A549 (cell line): ENCODE data around the gene MAP6. TPM values are rescaled to one million over a fixed set of nuclear protein-coding genes. Genes with fewer than 3 reads are reported as not detected.

Experiments used
- ATAC-seq, 2 experiments: fragments of 200-7000 bp in 1 of 2; fragments of >200 bp in 1 of 2; cut with Nextera tagmentation in 1 of 2; cut with Tn5 transposase in 1 of 2; 3 replicates each; pipeline versions ENCODE4 v1.8.0 to v1.9.1; 2018 to 2020; ENCODE audit warnings: mild to moderate bottlenecking in 1 of 2, moderate library complexity in 1 of 2
- CTCF ChIA-PET: fragments of 300-600 bp; sonication (Branson Sonifier 250); formaldehyde crosslinking; extraction: SDS; loops from one replicate; lab custom pipeline; 2021; ENCODE audit warnings: antibody characterized with exemption, inconsistent platforms; lab: Yijun Ruan, JAX
- POLR2A ChIA-PET: fragments of 350-600 bp; formaldehyde crosslinking; extraction: SDS; loops from one replicate; lab custom pipeline; 2021; ENCODE audit warnings: antibody characterized with exemption, inconsistent platforms; lab: Yijun Ruan, JAX
- DNase-seq, 2 experiments: peaks; one replicate each; pipeline versions ENCODE4 v3.0.0 to v3.0.0-alpha.2; 2011 to 2016; ENCODE audit warnings: low read depth in 1 of 2, low spot score in 1 of 2
- FAIRE-seq: peaks from 2 replicates; lab custom pipeline; 2011; peaks lifted over from hg19 to GRCh38; lab: Jason Lieb, UNC
- H3K27ac ChIP-seq, 2 experiments: fragments of >200 bp; sonication (Bioruptor Twin); formaldehyde crosslinking; 3 replicates each; pipeline ENCODE4 v1.5.1; 2016 to 2017
- H3K4me1 ChIP-seq: fragments of >200 bp; sonication (Bioruptor Twin); formaldehyde crosslinking; 3 replicates; pipeline ENCODE4 v1.6.1; 2016
- H3K4me2 ChIP-seq: fragments of >200 bp; sonication (Bioruptor Twin); formaldehyde crosslinking; 3 replicates; pipeline ENCODE4 v1.6.1; 2016
- H3K4me3 ChIP-seq: fragments of >200 bp; sonication (Bioruptor Twin); formaldehyde crosslinking; 3 replicates; pipeline ENCODE4 v1.5.1; 2016
- H3K9me3 ChIP-seq: fragments of >200 bp; sonication (Bioruptor Twin); formaldehyde crosslinking; 3 replicates; pipeline ENCODE4 v1.6.1; 2016
- CEBPB ChIP-seq, 2 experiments: fragments of >200 bp in 1 of 2; sonication (Bioruptor Twin) in 1 of 2; formaldehyde crosslinking in 1 of 2; IDR thresholded peaks; 2 replicates each; pipeline ENCODE4 v1.6.1; 2012 to 2016
- CHD2 ChIP-seq: fragments of 150-350 bp; IDR thresholded peaks from 2 replicates; pipeline ENCODE4 v1.6.1; 2014; ENCODE audit warnings: low read length; ENCODE audit not compliant: partially characterized antibody
- CHD4 ChIP-seq: fragments of 200-600 bp; sonication (generic); IDR thresholded peaks from 2 replicates; pipeline ENCODE4 v1.6.1; 2016; ENCODE audit warnings: antibody characterized with exemption, mild to moderate bottlenecking, borderline replicate concordance
- EP300 ChIP-seq, 2 experiments: fragments of >200 bp; sonication (Bioruptor Twin); formaldehyde crosslinking; IDR thresholded peaks; 2 replicates in 1 of 2; 3 replicates in 1 of 2; pipeline ENCODE4 v1.6.1; 2016 to 2017
- FOXS1 ChIP-seq: fragments of 250-450 bp; sonication (Bioruptor Pico); IDR thresholded peaks from 2 replicates; pipeline ENCODE4 v1.5.0; 2020; ENCODE audit warnings: mild to moderate bottlenecking, moderate library complexity
- HEYL ChIP-seq: fragments of 250-450 bp; sonication (Bioruptor Pico); IDR thresholded peaks from 2 replicates; pipeline ENCODE4 v1.8.0; 2021; ENCODE audit warnings: mild to moderate bottlenecking, moderate library complexity
- HOXB5 ChIP-seq: fragments of 250-450 bp; sonication (Bioruptor Pico); IDR thresholded peaks from 2 replicates; pipeline ENCODE4 v1.5.0; 2020; ENCODE audit warnings: mild to moderate bottlenecking, moderate library complexity
- JUN ChIP-seq, 2 experiments: fragments of >200 bp; sonication (Bioruptor Twin); formaldehyde crosslinking; IDR thresholded peaks; 2 replicates in 1 of 2; 3 replicates in 1 of 2; pipeline ENCODE4 v1.6.1; 2016 to 2017
- JUNB ChIP-seq: fragments of >200 bp; sonication (Bioruptor Twin); formaldehyde crosslinking; IDR thresholded peaks from 2 replicates; pipeline ENCODE4 v1.6.1; 2016
- KDM5A ChIP-seq: fragments of 200-600 bp; sonication (generic); IDR thresholded peaks from 2 replicates; pipeline ENCODE4 v1.6.1; 2016; ENCODE audit warnings: antibody characterized with exemption, mild to moderate bottlenecking
- MAX ChIP-seq: IDR thresholded peaks from 2 replicates; pipeline ENCODE4 v1.6.1; 2012
- MAZ ChIP-seq: fragments of 150-350 bp; IDR thresholded peaks from 2 replicates; pipeline ENCODE4 v1.6.1; 2014; ENCODE audit warnings: antibody characterized with exemption, low read depth, low read length, borderline replicate concordance
- MYC ChIP-seq: IDR thresholded peaks from 2 replicates; pipeline ENCODE4 v1.6.1; 2012; ENCODE audit warnings: mild to moderate bottlenecking, inconsistent platforms, low read length, improper control_type of control experiment, borderline replicate concordance
- NR3C1 ChIP-seq: fragments of >200 bp; sonication (Bioruptor Twin); formaldehyde crosslinking; IDR thresholded peaks from 3 replicates; pipeline ENCODE4 v1.6.1; 2017
- PBX3 ChIP-seq: IDR thresholded peaks from 2 replicates; pipeline ENCODE4 v1.6.1; 2012
- PHF8 ChIP-seq: fragments of 200-600 bp; sonication (generic); IDR thresholded peaks from 2 replicates; pipeline ENCODE4 v1.6.1; 2016; ENCODE audit warnings: low read depth, mild to moderate bottlenecking, antibody characterized with exemption, moderate library complexity, borderline replicate concordance
- POLR2A ChIP-seq: IDR thresholded peaks from 2 replicates; pipeline ENCODE4 v1.6.1; 2012; ENCODE audit warnings: mild to moderate bottlenecking, low read length
- POLR2AphosphoS2 ChIP-seq: conservative IDR thresholded peaks from 2 replicates; pipeline ENCODE4 v1.6.1; 2012; ENCODE audit warnings: low read length, improper control_type of control experiment, inconsistent platforms
- RAD21 ChIP-seq, 2 experiments: fragments of >200 bp in 1 of 2; sonication (Bioruptor Twin) in 1 of 2; formaldehyde crosslinking in 1 of 2; IDR thresholded peaks in 1 of 2; conservative IDR thresholded peaks in 1 of 2; 2 replicates in 1 of 2; 3 replicates in 1 of 2; pipeline ENCODE4 v1.6.1; 2012 to 2018; ENCODE audit warnings: inconsistent platforms in 1 of 2
- SMC3 ChIP-seq: fragments of >200 bp; sonication (Bioruptor Twin); formaldehyde crosslinking; IDR thresholded peaks from 3 replicates; pipeline ENCODE4 v1.6.1; 2018; ENCODE audit warnings: inconsistent platforms
- TFCP2L1 ChIP-seq: fragments of 250-450 bp; sonication (Bioruptor Pico); IDR thresholded peaks from 2 replicates; pipeline ENCODE4 v1.5.0; 2021; ENCODE audit warnings: mild to moderate bottlenecking
- ZC3H11A ChIP-seq: fragments of 450-650 bp; IDR thresholded peaks from 2 replicates; pipeline ENCODE4 v1.6.1; 2014; ENCODE audit warnings: antibody characterized with exemption, mild to moderate bottlenecking
- ZFP36 ChIP-seq: fragments of 450-650 bp; IDR thresholded peaks from 2 replicates; pipeline ENCODE4 v1.6.1; 2014; ENCODE audit warnings: borderline replicate concordance; ENCODE audit not compliant: partially characterized antibody
- ZNF302 ChIP-seq: fragments of 250-450 bp; sonication (Bioruptor Pico); IDR thresholded peaks from 2 replicates; pipeline ENCODE4 v1.9.0; 2021; ENCODE audit warnings: inconsistent platforms, mild to moderate bottlenecking, moderate library complexity
- WGBS: methylation state at CpG from one replicate; pipeline ENCODE4 v1.1.6; 2017; ENCODE audit errors: missing lambda C conversion rate; 5-methylcytosine and 5-hydroxymethylcytosine counted together
- polyA plus RNA-seq, 4 experiments: library from polyadenylated mRNA; depleted of rRNA in 3 of 4; stranded (reverse); fragments of >200 nt; fragmentation: RNase III in 1 of 4; extraction: RNeasy Plus Mini Kit Qiagen cat#74134 plus additional on column Dnase treatment in 1 of 4; gene quantifications; 2 replicates in 3 of 4; 3 replicates in 1 of 4; pipeline ENCODE4 v1.2.3, GENCODE V29; 2011 to 2017

The MAP6 gene
- polyA plus RNA-seq, 2 of the 4 experiments (the other 2 are of a cell fraction), result 1.1 to 2.1 TPM

GRCh38 chr11:75593286-75593915 is 75.4 kb downstream of the MAP6 start:
- DNase-seq (no peak), ATAC-seq (no peak), FAIRE-seq (no peak)
- TF ChIP-seq ZC3H11A (no peak), PBX3 (no peak), CHD4 (no peak)
- WGBS, result 0% methylated on average over 2 of the region's 2 CpGs
- Histone ChIP-seq H3K4me2 (no peak overlapping the region), H3K27ac (no peak overlapping the region), H3K9me3 (no peaks in the 10 kb centered on the region), H3K4me1 (no peaks in the 10 kb centered on the region), H3K4me3 (no peak overlapping the region)
- ChIA-PET POLR2A (no interaction called here), CTCF (interaction anchor here (0.8 to 1.9 kb wide), 3 partner anchors 24 to 147 kb away, joined by 3 to 6 read pairs (median 5); no protein-coding TSS in a partner anchor)

- peak; percentile 19 to 36; a peak in 1 of 6 replicates for ATAC-seq
- no peaks in the 10 kb centered on the region for H3K4me1 ChIP-seq
- no peak overlapping the region for H3K4me3 ChIP-seq
- H3K27ac ChIP-seq, result no peak overlapping the region
- no peak overlapping the region for H3K4me2 ChIP-seq
- no peak for DNase-seq
- 73% methylated on average over 2 of the region's 2 CpGs for WGBS
- ChIA-PET CTCF (interaction anchor here (0.8 to 1.2 kb wide), 2 partner anchors 24 to 113 kb away, joined by 3 to 5 read pairs; no protein-coding TSS in a partner anchor), POLR2A (no interaction called here)
- FAIRE-seq, result no peak
- TF ChIP-seq RAD21 (conservative IDR thresholded peaks at IDR 0.05 in 1 of 2, IDR thresholded peaks at IDR 0.05 in 1 of 2), result 0 out of 5 replicates have a peak, but pooled peaks of 1 of the 2 experiments have one; percentile 4
- no peak for TF ChIP-seq HEYL (CRISPR knock-in tag)
- no peak for TF ChIP-seq POLR2AphosphoS2
- H3K9me3 ChIP-seq, result no peaks in the 10 kb centered on the region
Observed at GRCh38 chr11:75592715-75593114, 76.1 kb downstream of the MAP6 start.

- Histone ChIP-seq H3K4me2 (no peak overlapping the region), H3K27ac (no peak overlapping the region)
- ChIA-PET CTCF (interaction anchor here (1.0 to 2.1 kb wide), 4 partner anchors 10 to 114 kb away, joined by 3 to 6 read pairs (median 6); no protein-coding TSS in a partner anchor), POLR2A (no interaction called here)
- FAIRE-seq (no peak), DNase-seq (no peak)
- 65% methylated on average over 6 of the region's 6 CpGs for WGBS
- TF ChIP-seq ZC3H11A, result no peak
- TF ChIP-seq CHD2, result no peak
- TF ChIP-seq KDM5A, result no peak
- no peak for TF ChIP-seq SMC3
- TF ChIP-seq MAZ, result no peak
- no peak for TF ChIP-seq MYC
- no peak for TF ChIP-seq MAX
- no peak for TF ChIP-seq NR3C1
- TF ChIP-seq TFCP2L1 (CRISPR knock-in tag), result no peak
- no peak for TF ChIP-seq PBX3
- no peak for TF ChIP-seq FOXS1 (CRISPR knock-in tag)
- TF ChIP-seq POLR2A, result no peak
- TF ChIP-seq HOXB5 (CRISPR knock-in tag), result no peak
- TF ChIP-seq ZFP36, result no peak
- no peak for TF ChIP-seq JUN (IDR thresholded peaks at IDR 0.05)
- no peak for TF ChIP-seq EP300 (IDR thresholded peaks at IDR 0.05)
- TF ChIP-seq CEBPB (IDR thresholded peaks at IDR 0.05), result no peak
- TF ChIP-seq JUNB, result no peak
- TF ChIP-seq PHF8, result no peak
- TF ChIP-seq ZNF302, result no peak
- TF ChIP-seq, all 56 proteins: peak for 0
- H3K4me1 ChIP-seq, result no peaks in the 10 kb centered on the region
- no peak overlapping the region for H3K4me3 ChIP-seq
- ATAC-seq, result no peak; a peak in 1 of 6 replicates
- H3K9me3 ChIP-seq, result no peaks in the 10 kb centered on the region
Observed at GRCh38 chr11:75591966-75592365, 76.9 kb downstream of the MAP6 start.
